A549 (cell line): ENCODE results near the gene POLK.

Source experiments
- CTCF ChIP-seq: fragments of >200 bp; sonication (Bioruptor Twin); formaldehyde crosslinking; IDR thresholded peaks from 3 replicates; pipeline ENCODE4 v1.5.1; 2016
- KDM5A ChIP-seq: fragments of 200-600 bp; sonication (generic); IDR thresholded peaks from 2 replicates; pipeline ENCODE4 v1.6.1; 2016; ENCODE audit warnings: antibody characterized with exemption, mild to moderate bottlenecking
- POLR2A ChIP-seq: IDR thresholded peaks from 2 replicates; pipeline ENCODE4 v1.6.1; 2012; ENCODE audit warnings: mild to moderate bottlenecking, low read length
- RCOR1 ChIP-seq: fragments of 150-350 bp; IDR thresholded peaks from 2 replicates; pipeline ENCODE4 v1.6.1; 2014; ENCODE audit warnings: antibody characterized with exemption, low read length, low read depth

GRCh38 chr5:75616371-75616881 lies 104.7 kb downstream of the POLK start:
- no peak for TF ChIP-seq KDM5A
- TF ChIP-seq CTCF = no peak
- no peak for TF ChIP-seq POLR2A
- no peak for TF ChIP-seq RCOR1
